ENCODE results near the gene VAPB.

Gene VAPB

GRCh38 chr20:58359441-58359840 is 29.6 kb upstream of the VAPB start:
- DNase-seq (ENCODE audit: extremely low spot score), result no peak
- CTCF ChIA-PET, result no interaction called here
- POLR2A ChIA-PET, result no interaction called here
- TF ChIP-seq FOXK2 (IDR thresholded peaks at IDR 0.05) (no peak), SP1 (IDR thresholded peaks at IDR 0.05) (no peak), BHLHE40 (IDR thresholded peaks at IDR 0.05; ENCODE audit: borderline replicate concordance) (no peak), L3MBTL2 (conservative IDR thresholded peaks at IDR 0.05) (no peak), LEF1 (IDR thresholded peaks at IDR 0.05; ENCODE audit: borderline replicate concordance) (no peak), FOXA1 (IDR thresholded peaks at IDR 0.05) (no peak), ZNF384 (IDR thresholded peaks at IDR 0.05) (no peak), TARDBP (IDR thresholded peaks at IDR 0.05) (no peak), ELF4 (IDR thresholded peaks at IDR 0.05) (no peak), ARNT (IDR thresholded peaks at IDR 0.05) (no peak), CTBP1 (IDR thresholded peaks at IDR 0.05; ENCODE audit: borderline replicate concordance) (no peak), FOXM1 (IDR thresholded peaks at IDR 0.05; ENCODE audit: borderline replicate concordance) (no peak), SUZ12 (IDR thresholded peaks at IDR 0.05) (no peak), HDGF (IDR thresholded peaks at IDR 0.05; ENCODE audit: borderline replicate concordance) (no peak), NFRKB (IDR thresholded peaks at IDR 0.05) (no peak)
- TF ChIP-seq, protein P1, sequence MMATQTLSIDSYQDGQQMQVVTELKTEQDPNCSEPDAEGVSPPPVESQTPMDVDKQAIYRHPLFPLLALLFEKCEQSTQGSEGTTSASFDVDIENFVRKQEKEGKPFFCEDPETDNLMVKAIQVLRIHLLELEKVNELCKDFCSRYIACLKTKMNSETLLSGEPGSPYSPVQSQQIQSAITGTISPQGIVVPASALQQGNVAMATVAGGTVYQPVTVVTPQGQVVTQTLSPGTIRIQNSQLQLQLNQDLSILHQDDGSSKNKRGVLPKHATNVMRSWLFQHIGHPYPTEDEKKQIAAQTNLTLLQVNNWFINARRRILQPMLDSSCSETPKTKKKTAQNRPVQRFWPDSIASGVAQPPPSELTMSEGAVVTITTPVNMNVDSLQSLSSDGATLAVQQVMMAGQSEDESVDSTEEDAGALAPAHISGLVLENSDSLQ (IDR thresholded peaks at IDR 0.05), result no peak

- ChIA-PET CTCF (no interaction called here), POLR2A (interaction anchor here (1.1 kb wide), 1 partner anchor 28 kb away, joined by 3 read pairs; the partner anchor contains the start of gene VAPB)
- TF ChIP-seq SP1 (IDR thresholded peaks at IDR 0.05), result no peak
- no peak for TF ChIP-seq ZNF384 (IDR thresholded peaks at IDR 0.05)
- TF ChIP-seq, protein P1 (IDR thresholded peaks at IDR 0.05), result no peak
- TF ChIP-seq FOXM1 (IDR thresholded peaks at IDR 0.05; ENCODE audit: borderline replicate concordance), result no peak
- no peak for TF ChIP-seq TARDBP (IDR thresholded peaks at IDR 0.05)
- TF ChIP-seq NFRKB (IDR thresholded peaks at IDR 0.05), result no peak
- TF ChIP-seq BHLHE40 (IDR thresholded peaks at IDR 0.05; ENCODE audit: borderline replicate concordance), result no peak
- TF ChIP-seq ARNT (IDR thresholded peaks at IDR 0.05), result no peak
- no peak for TF ChIP-seq LEF1 (IDR thresholded peaks at IDR 0.05; ENCODE audit: borderline replicate concordance)
- TF ChIP-seq SUZ12 (IDR thresholded peaks at IDR 0.05), result no peak
- no peak for TF ChIP-seq HDGF (IDR thresholded peaks at IDR 0.05; ENCODE audit: borderline replicate concordance)
- TF ChIP-seq ELF4 (IDR thresholded peaks at IDR 0.05), result no peak
- TF ChIP-seq L3MBTL2 (conservative IDR thresholded peaks at IDR 0.05), result no peak
- no peak for DNase-seq (ENCODE audit: extremely low spot score)
Observed at GRCh38 chr20:58360936-58361335, 28.1 kb upstream of the VAPB start.

- ChIA-PET CTCF (no interaction called here), POLR2A (interaction anchor here (1.1 kb wide), 1 partner anchor 27 kb away, joined by 3 read pairs; the partner anchor contains the start of gene VAPB)
- TF ChIP-seq ELF4 (IDR thresholded peaks at IDR 0.05), result no peak
- no peak for TF ChIP-seq L3MBTL2 (conservative IDR thresholded peaks at IDR 0.05)
- no peak for TF ChIP-seq SUZ12 (IDR thresholded peaks at IDR 0.05)
- TF ChIP-seq SP1 (IDR thresholded peaks at IDR 0.05), result no peak
- no peak for TF ChIP-seq TARDBP (IDR thresholded peaks at IDR 0.05)
- no peak for TF ChIP-seq CTBP1 (IDR thresholded peaks at IDR 0.05; ENCODE audit: borderline replicate concordance)
- TF ChIP-seq FOXA1 (IDR thresholded peaks at IDR 0.05), result no peak
- TF ChIP-seq, protein P1 (IDR thresholded peaks at IDR 0.05), result no peak
- TF ChIP-seq NFRKB (IDR thresholded peaks at IDR 0.05), result no peak
- TF ChIP-seq LEF1 (IDR thresholded peaks at IDR 0.05; ENCODE audit: borderline replicate concordance), result no peak
- DNase-seq (ENCODE audit: extremely low spot score), result no peak
Observed at GRCh38 chr20:58361481-58362205, 27.4 kb upstream of the VAPB start.

DNA sequence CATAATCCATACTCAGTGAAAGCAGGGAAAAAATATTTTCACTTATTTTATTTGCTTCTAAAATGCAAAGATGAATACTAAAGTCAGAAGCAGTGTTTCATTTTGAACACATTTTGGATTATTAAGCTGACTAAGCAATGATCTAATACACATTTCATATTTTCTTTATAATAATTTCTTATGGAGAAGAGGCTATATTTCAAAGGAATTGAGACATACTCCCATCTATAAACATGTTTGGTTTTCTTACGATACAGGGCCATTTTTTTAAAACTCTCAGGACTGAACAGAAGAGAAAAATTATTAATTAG is 26.9 kb upstream of the VAPB start:
- no peak for DNase-seq (ENCODE audit: extremely low spot score)
- ChIA-PET CTCF (no interaction called here), POLR2A (no interaction called here)
- TF ChIP-seq ZNF384 (IDR thresholded peaks at IDR 0.05) (no peak), BHLHE40 (IDR thresholded peaks at IDR 0.05; ENCODE audit: borderline replicate concordance) (no peak), LEF1 (IDR thresholded peaks at IDR 0.05; ENCODE audit: borderline replicate concordance) (no peak), CTBP1 (IDR thresholded peaks at IDR 0.05; ENCODE audit: borderline replicate concordance) (no peak), SUZ12 (IDR thresholded peaks at IDR 0.05) (no peak), FOXM1 (IDR thresholded peaks at IDR 0.05; ENCODE audit: borderline replicate concordance) (no peak), ELF4 (IDR thresholded peaks at IDR 0.05) (no peak), NFRKB (IDR thresholded peaks at IDR 0.05) (no peak), TARDBP (IDR thresholded peaks at IDR 0.05) (no peak), SP1 (IDR thresholded peaks at IDR 0.05) (no peak)
- TF ChIP-seq, protein P1 (IDR thresholded peaks at IDR 0.05), result no peak

GRCh38 chr20:58362970-58363369 is 26.1 kb upstream of the VAPB start:
- DNase-seq (ENCODE audit: extremely low spot score), result no peak
- ChIA-PET CTCF (no interaction called here), POLR2A (no interaction called here)
- TF ChIP-seq ELF4 (IDR thresholded peaks at IDR 0.05) (no peak), ARNT (IDR thresholded peaks at IDR 0.05) (no peak), BHLHE40 (IDR thresholded peaks at IDR 0.05; ENCODE audit: borderline replicate concordance) (no peak), FOXM1 (IDR thresholded peaks at IDR 0.05; ENCODE audit: borderline replicate concordance) (no peak), HDGF (IDR thresholded peaks at IDR 0.05; ENCODE audit: borderline replicate concordance) (no peak), LEF1 (IDR thresholded peaks at IDR 0.05; ENCODE audit: borderline replicate concordance) (no peak), CTBP1 (IDR thresholded peaks at IDR 0.05; ENCODE audit: borderline replicate concordance) (no peak), ZNF384 (IDR thresholded peaks at IDR 0.05) (no peak), TARDBP (IDR thresholded peaks at IDR 0.05) (no peak), SP1 (IDR thresholded peaks at IDR 0.05) (no peak), L3MBTL2 (conservative IDR thresholded peaks at IDR 0.05) (no peak), NFRKB (IDR thresholded peaks at IDR 0.05) (no peak), FOXK2 (IDR thresholded peaks at IDR 0.05) (no peak), FOXA1 (IDR thresholded peaks at IDR 0.05) (no peak), SUZ12 (IDR thresholded peaks at IDR 0.05) (no peak)
- TF ChIP-seq, protein P1 (IDR thresholded peaks at IDR 0.05), result no peak
